Measurements from ENCODE around the gene KCNQ1. TPM values are rescaled to one million over a fixed set of nuclear protein-coding genes. Genes with fewer than 3 reads are reported as not detected.

Gene KCNQ1
- total and polyA plus RNA-seq, 2 donors (not counting 1 experiment from before 2014, with no cell fraction given) = not detected

DNA sequence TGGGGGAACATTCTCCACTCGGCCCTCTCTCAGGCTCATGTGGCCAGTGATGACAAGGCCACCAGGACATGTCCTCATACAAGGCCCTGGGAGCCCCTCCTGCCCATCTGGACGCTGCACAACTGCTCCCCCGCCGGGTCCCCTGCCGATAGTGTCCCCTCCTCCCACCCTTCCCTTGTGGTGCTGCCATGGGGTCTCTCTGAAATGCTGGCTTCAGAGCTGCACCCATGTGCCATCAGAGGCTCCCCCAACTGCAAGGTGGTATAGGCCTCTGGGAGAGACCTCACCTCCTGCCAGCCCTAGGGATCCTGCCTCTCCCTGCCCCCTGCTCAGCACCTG, 142.0 kb downstream of the KCNQ1 start:
- H4K20me1 ChIP-seq (ENCODE audit: control insufficient read depth, extremely low read depth, insufficient read depth, low read length) = no peaks in the 10 kb centered on the region
- no peaks in the 10 kb centered on the region for H3K4me1 ChIP-seq (ENCODE audit: control insufficient read depth, extremely low read depth, insufficient read depth, low read length)
- H3K4me2 ChIP-seq (ENCODE audit: extremely low read depth, insufficient read depth, low read length) = no peak overlapping the region
- DNase-seq (ENCODE audit: low read depth in 2 of 2) = no peak
- no peaks in the 10 kb centered on the region for H3K27me3 ChIP-seq (ENCODE audit: control insufficient read depth, insufficient read depth, low read length)
- no peak overlapping the region for H3K9ac ChIP-seq (ENCODE audit: insufficient read depth, low read length)
- TF ChIP-seq EZH2 (IDR thresholded peaks at IDR 0.05; ENCODE audit: low read length, missing control alignments) = no peak
- H3K36me3 ChIP-seq (ENCODE audit: control insufficient read depth, insufficient read depth, low read length) = no peaks in the 10 kb centered on the region
- H3K27ac ChIP-seq (ENCODE audit: insufficient read depth, low read length) = no peak overlapping the region
- no peaks in the 10 kb centered on the region for H3K79me2 ChIP-seq (ENCODE audit: control insufficient read depth, insufficient read depth, low read length)
- no peak overlapping the region for H2AFZ ChIP-seq (ENCODE audit: low read length)
- no peak overlapping the region for H3K4me3 ChIP-seq (replicated peaks in 1 of 4; ENCODE audit: control extremely low read depth in 1 of 4, insufficient read depth in 1 of 4, low read depth in 3 of 4, low read length in 4 of 4)
- no peaks in the 10 kb centered on the region for H3K9me3 ChIP-seq (ENCODE audit: control insufficient read depth, insufficient read depth, low read depth, low read length)

DNA sequence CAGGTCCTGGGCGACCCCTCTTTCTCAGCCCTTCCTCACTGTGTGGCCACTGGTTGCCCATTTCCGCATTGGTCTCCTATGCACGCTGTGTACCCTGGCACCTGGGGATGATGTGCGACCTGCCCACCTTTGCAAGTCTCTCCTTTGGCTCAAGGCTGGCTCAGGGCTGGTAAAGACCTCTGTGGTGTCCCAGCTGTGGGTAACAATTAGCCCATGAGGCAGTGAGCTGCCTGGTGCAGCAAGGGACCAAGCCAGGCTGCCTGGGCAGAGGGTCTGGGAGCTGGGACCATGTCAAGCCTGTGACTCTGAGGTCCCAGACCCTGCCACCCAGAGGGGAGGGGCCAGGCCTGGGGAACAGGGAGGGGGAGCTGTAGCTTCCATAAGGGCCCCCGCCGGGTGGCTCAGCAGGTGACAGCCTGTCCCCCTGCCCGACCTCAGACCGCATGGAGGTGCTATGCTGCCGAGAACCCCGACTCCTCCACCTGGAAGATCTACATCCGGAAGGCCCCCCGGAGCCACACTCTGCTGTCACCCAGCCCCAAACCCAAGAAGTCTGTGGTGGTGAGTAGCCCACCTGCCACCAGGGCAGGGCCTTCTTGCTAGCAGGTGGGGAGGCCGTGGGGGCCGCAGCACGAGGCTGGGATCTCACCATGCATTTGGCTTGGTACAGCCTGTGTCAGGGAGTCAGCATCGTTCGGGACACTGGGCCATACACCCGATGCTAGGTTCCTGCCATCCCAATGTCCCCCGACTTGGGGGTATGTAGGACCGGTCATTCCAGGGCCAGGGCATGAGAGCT, 142.5 kb downstream of the KCNQ1 start:
- Histone ChIP-seq H3K36me3 (ENCODE audit: control insufficient read depth, insufficient read depth, low read length) (no peaks in the 10 kb centered on the region), H3K27me3 (ENCODE audit: control insufficient read depth, insufficient read depth, low read length) (no peaks in the 10 kb centered on the region), H3K4me3 (replicated peaks in 1 of 4; ENCODE audit: control extremely low read depth in 1 of 4, insufficient read depth in 1 of 4, low read depth in 3 of 4, low read length in 4 of 4) (no peak overlapping the region), H2AFZ (ENCODE audit: low read length) (no peak overlapping the region), H3K4me2 (ENCODE audit: extremely low read depth, insufficient read depth, low read length) (no peak overlapping the region), H3K9me3 (ENCODE audit: control insufficient read depth, insufficient read depth, low read depth, low read length) (no peaks in the 10 kb centered on the region), H4K20me1 (ENCODE audit: control insufficient read depth, extremely low read depth, insufficient read depth, low read length) (no peaks in the 10 kb centered on the region), H3K9ac (ENCODE audit: insufficient read depth, low read length) (no peak overlapping the region), H3K27ac (ENCODE audit: insufficient read depth, low read length) (no peak overlapping the region), H3K79me2 (ENCODE audit: control insufficient read depth, insufficient read depth, low read length) (no peaks in the 10 kb centered on the region), H3K4me1 (ENCODE audit: control insufficient read depth, extremely low read depth, insufficient read depth, low read length) (no peaks in the 10 kb centered on the region)
- no peak for DNase-seq (ENCODE audit: low read depth in 2 of 2)
- TF ChIP-seq, protein P1, sequence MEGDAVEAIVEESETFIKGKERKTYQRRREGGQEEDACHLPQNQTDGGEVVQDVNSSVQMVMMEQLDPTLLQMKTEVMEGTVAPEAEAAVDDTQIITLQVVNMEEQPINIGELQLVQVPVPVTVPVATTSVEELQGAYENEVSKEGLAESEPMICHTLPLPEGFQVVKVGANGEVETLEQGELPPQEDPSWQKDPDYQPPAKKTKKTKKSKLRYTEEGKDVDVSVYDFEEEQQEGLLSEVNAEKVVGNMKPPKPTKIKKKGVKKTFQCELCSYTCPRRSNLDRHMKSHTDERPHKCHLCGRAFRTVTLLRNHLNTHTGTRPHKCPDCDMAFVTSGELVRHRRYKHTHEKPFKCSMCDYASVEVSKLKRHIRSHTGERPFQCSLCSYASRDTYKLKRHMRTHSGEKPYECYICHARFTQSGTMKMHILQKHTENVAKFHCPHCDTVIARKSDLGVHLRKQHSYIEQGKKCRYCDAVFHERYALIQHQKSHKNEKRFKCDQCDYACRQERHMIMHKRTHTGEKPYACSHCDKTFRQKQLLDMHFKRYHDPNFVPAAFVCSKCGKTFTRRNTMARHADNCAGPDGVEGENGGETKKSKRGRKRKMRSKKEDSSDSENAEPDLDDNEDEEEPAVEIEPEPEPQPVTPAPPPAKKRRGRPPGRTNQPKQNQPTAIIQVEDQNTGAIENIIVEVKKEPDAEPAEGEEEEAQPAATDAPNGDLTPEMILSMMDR (conservative IDR thresholded peaks at IDR 0.05 in 1 of 2, IDR thresholded peaks at IDR 0.05 in 1 of 2; ENCODE audit: low read depth in 1 of 2, low read length in 2 of 2) = no peak
- no peak for TF ChIP-seq EZH2 (IDR thresholded peaks at IDR 0.05; ENCODE audit: low read length, missing control alignments)

DNA sequence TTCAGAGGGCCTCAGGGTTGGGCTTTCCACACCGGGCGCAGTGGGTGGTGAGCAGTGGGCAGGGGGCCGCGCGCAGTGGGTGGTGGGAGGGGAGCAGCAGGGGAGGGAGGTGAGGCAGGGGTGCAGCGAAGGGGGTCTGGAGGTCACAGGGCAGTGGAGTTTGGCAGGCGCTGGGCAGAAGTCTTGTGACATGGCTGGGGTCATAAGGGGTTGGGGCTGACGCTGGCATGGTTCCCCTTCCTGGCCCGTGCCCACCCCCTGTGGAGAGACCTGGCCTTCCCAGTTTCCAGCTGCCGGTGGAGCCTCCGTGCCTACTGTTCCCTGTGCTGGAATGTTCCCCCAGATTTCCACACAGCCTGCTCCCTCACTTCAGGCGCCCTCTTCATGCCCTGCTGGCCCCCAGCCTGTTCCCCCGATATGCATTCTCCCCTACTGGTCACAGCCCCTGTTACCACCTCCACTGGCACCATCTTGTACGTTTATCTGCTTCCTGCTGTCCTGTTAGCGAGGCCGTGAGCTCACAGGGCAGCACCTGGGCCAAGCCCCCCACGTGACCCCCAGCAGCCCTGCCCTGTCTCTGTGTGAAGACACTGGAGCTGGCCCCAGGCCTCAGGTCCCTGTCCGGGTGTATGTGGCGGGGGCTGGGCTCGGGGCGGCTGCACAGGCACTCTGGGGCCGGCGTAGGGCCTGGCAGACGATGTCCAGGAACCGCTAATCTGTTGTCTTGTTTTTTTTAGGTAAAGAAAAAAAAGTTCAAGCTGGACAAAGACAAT, 143.4 kb downstream of the KCNQ1 start:
- Histone ChIP-seq H3K27ac (ENCODE audit: insufficient read depth, low read length) (no peak overlapping the region), H3K79me2 (ENCODE audit: control insufficient read depth, insufficient read depth, low read length) (no peaks in the 10 kb centered on the region), H3K27me3 (ENCODE audit: control insufficient read depth, insufficient read depth, low read length) (no peaks in the 10 kb centered on the region), H3K36me3 (ENCODE audit: control insufficient read depth, insufficient read depth, low read length) (no peaks in the 10 kb centered on the region), H3K4me1 (ENCODE audit: control insufficient read depth, extremely low read depth, insufficient read depth, low read length) (no peaks in the 10 kb centered on the region), H3K9ac (ENCODE audit: insufficient read depth, low read length) (no peak overlapping the region), H2AFZ (ENCODE audit: low read length) (no peak overlapping the region), H3K9me3 (ENCODE audit: control insufficient read depth, insufficient read depth, low read depth, low read length) (no peaks in the 10 kb centered on the region), H3K4me3 (replicated peaks in 1 of 4; ENCODE audit: control extremely low read depth in 1 of 4, insufficient read depth in 1 of 4, low read depth in 3 of 4, low read length in 4 of 4) (no peak overlapping the region), H4K20me1 (ENCODE audit: control insufficient read depth, extremely low read depth, insufficient read depth, low read length) (no peaks in the 10 kb centered on the region), H3K4me2 (ENCODE audit: extremely low read depth, insufficient read depth, low read length) (no peak overlapping the region)
- no peak for DNase-seq (ENCODE audit: low read depth in 2 of 2)
- TF ChIP-seq EZH2 (IDR thresholded peaks at IDR 0.05; ENCODE audit: low read length, missing control alignments) = no peak
- TF ChIP-seq, protein P1 (conservative IDR thresholded peaks at IDR 0.05 in 1 of 2, IDR thresholded peaks at IDR 0.05 in 1 of 2; ENCODE audit: low read depth in 1 of 2, low read length in 2 of 2) = no peak

Data from fibroblast of lung (primary cell).